GM18907 (cell line): Measurements from ENCODE around the gene RALGAPB.
A peak's percentile ranks its signal among the peaks of the same experiment; 100 is the strongest.
"Not testable (repeated sequence)": the region's sequence is repeated elsewhere in the genome, so short reads cannot be mapped to it uniquely, and the experiment has no call there.

Experiments used
- ATAC-seq: cut with Tn5 transposase; IDR thresholded peaks from one replicate; pipeline ENCODE4 v1.9.1; 2021; ENCODE audit warnings: mild to moderate bottlenecking, moderate library complexity; ENCODE audit not compliant: unreplicated experiment

The RALGAPB gene

GRCh38 chr20:38446441-38447209, 26.0 kb upstream of the RALGAPB start:
- ATAC-seq, result peak; percentile 80

GRCh38 chr20:38447251-38447661, 25.4 kb upstream of the RALGAPB start:
- ATAC-seq, result no peak

- peak; percentile 43 for ATAC-seq
These were observed 24.5 kb upstream of the RALGAPB start for GRCh38 chr20:38447931-38448675.

- no peak for ATAC-seq
These were observed 23.6 kb upstream of the RALGAPB start for GRCh38 chr20:38449046-38449445.

GRCh38 chr20:38450412-38450975, 22.1 kb upstream of the RALGAPB start:
- no peak for ATAC-seq

GRCh38 chr20:38452880-38453624, 19.6 kb upstream of the RALGAPB start:
- ATAC-seq, result no peak

GRCh38 chr20:38453941-38454340, 18.7 kb upstream of the RALGAPB start:
- ATAC-seq, result peak; percentile 42

- ATAC-seq, result no peak
These were observed 17.8 kb upstream of the RALGAPB start for GRCh38 chr20:38454556-38455473.

- no peak for ATAC-seq
These were observed 14.3 kb upstream of the RALGAPB start for GRCh38 chr20:38458314-38458713.

- ATAC-seq, result no peak
These were observed 12.5 kb upstream of the RALGAPB start for GRCh38 chr20:38460040-38460623.

GRCh38 chr20:38460631-38461030, 12.0 kb upstream of the RALGAPB start:
- not testable (repeated sequence) for ATAC-seq

GRCh38 chr20:38461167-38461566, 11.5 kb upstream of the RALGAPB start:
- ATAC-seq, result not testable (repeated sequence)

- not testable (repeated sequence) for ATAC-seq
These were observed 11.1 kb upstream of the RALGAPB start for GRCh38 chr20:38461569-38461968.

GRCh38 chr20:38466171-38466570, 6.5 kb upstream of the RALGAPB start:
- no peak for ATAC-seq

GRCh38 chr20:38466983-38467382, 5.7 kb upstream of the RALGAPB start:
- ATAC-seq, result no peak

- ATAC-seq, result no peak
These were observed 1.4 kb upstream of the RALGAPB start for GRCh38 chr20:38471245-38471644.

- peak; percentile 3 for ATAC-seq
These were observed 593 bp upstream of the RALGAPB start for GRCh38 chr20:38471987-38472512.

GRCh38 chr20:38473367-38473795, 738 bp downstream of the RALGAPB start:
- ATAC-seq, result no peak

GRCh38 chr20:38477747-38478146, 5.1 kb downstream of the RALGAPB start:
- no peak for ATAC-seq
